GM12801 (cell line): ENCODE data around the gene PPM1N.

Experiments
- CTCF ChIP-seq: IDR thresholded peaks from one replicate; pipeline ENCODE4 v1.5.1; 2011; ENCODE audit warnings: control low read depth; ENCODE audit not compliant: insufficient read length; ENCODE audit errors: extremely low read depth

Gene PPM1N

GRCh38 chr19:45531349-45531748, 33.1 kb downstream of the PPM1N start:
- TF ChIP-seq CTCF: no peak

- no peak for TF ChIP-seq CTCF
Measured at GRCh38 chr19:45539459-45539858, 41.2 kb downstream of the PPM1N start.

DNA sequence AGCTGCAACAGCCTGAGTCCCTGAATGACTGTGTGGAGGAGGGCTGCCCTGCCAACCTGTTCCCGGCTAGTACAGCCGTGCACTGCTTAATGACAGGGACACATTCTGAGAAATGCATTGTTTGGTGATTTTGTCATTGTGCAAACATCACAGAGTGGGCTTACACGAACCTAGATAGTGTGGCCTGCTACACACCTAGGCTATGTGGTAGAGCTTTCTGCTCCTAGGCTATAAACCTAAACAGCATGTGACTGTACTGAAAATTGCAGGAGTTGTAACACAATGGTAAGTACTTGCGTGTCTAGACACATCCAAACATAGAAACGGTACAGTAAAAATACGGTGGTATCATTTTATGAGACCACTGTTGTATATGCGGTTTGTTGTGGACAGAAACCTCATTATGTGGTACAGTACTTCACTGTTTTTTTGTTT, 44.0 kb downstream of the PPM1N start:
- no peak for TF ChIP-seq CTCF

- TF ChIP-seq CTCF: no peak
Measured at GRCh38 chr19:45547211-45547770, 49.0 kb downstream of the PPM1N start.

DNA sequence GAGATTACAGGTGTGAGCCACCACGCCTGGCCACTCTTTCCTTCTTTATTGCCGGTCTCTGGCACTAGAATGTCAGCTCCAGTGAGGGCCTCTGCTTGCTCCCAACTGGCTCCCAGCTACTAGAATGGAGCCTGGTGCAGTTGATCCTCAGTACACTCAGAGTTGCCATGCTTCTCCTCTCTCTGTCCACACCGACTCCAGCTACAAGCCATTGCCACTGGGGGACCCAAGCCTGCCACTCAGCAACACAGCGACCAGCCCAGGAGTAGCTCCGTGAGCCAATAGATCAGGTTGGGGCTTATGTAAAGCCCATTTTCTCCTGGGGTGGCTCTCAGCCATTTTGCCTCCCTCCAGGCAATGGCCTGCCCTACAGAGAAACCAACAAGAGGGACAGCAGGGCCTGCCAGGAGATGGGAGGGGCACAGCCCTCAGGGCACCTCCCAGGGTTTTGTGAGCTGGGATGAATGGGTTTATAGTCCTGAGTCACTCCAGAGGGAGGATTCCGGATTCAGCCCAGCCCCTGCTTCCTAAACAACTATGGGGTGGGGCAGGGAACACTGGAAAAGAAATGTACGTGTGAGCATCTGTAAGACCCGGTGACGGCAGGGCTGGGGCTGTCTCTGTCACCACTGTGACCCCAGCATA, 49.8 kb downstream of the PPM1N start:
- no peak for TF ChIP-seq CTCF
